GM04503 (cell line): Measurements from ENCODE around the gene CFAP45.

ENCODE experiments used
- DNase-seq: peaks from one replicate; pipeline ENCODE4 v3.0.0-alpha.2; 2012; ENCODE audit warnings: low read depth

Gene CFAP45, protein sequence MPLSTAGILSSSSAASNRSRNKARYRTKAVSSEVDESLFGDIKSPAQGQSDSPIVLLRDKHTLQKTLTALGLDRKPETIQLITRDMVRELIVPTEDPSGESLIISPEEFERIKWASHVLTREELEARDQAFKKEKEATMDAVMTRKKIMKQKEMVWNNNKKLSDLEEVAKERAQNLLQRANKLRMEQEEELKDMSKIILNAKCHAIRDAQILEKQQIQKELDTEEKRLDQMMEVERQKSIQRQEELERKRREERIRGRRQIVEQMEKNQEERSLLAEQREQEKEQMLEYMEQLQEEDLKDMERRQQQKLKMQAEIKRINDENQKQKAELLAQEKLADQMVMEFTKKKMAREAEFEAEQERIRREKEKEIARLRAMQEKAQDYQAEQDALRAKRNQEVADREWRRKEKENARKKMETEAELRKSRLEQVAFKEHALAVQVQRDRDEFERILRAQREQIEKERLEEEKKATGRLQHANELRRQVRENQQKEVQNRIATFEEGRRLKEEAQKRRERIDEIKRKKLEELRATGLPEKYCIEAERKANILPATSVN

DNA sequence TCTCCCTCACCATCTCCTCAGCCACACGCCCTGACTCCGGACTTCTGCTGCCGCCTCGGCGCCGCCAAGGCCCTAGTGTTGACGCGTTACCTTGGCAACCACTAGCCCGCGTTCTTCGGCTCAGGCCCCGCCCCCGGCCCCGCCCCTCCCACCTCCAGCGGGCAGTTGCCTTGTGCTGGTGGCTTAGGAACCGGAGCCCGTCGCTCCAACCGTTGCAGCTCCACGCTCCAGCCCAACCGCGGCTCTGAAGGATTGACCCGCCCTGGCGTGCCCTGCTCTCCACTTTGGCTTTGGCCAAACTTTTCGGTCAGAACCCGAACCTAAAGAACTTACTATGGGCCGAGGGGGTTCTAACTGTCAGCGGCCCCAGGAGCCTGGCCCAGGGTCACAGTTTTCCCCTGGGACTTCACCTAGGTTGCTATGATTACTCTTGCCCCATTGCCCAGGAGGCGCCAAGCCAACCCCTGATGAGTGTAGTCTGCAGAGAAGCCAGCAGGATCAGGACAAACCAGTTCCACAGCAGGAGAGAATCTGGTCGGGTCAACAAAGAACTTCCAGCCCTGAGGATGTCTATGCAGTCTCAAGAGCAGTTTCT is at the start of gene CFAP45:
CFAP45 (minus strand) TSS at position 80 of the 595 bp plus-strand sequence; CDS start at position 13, 67 bp downstream.
- no peak for DNase-seq

DNA sequence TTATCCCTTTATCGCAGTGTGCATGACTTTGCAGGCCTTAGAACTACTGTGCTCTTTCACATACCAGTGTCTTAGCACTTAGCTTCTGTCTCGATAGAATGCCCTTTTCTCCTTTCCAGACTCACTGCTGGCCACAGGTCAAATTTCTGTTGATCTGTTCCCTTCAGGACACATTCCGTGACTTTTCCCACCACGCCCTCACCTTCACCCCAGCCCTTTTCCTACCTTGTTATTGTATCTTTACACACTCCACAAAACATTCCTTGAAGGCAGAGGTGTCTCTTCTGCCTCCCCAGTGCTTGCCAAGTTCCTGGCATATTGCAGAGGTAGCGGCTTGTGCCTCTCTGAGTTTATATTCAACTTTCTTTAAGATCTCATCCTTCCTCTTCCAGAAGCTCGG is 49.2 kb upstream of the CFAP45 start:
- no peak for DNase-seq

DNA sequence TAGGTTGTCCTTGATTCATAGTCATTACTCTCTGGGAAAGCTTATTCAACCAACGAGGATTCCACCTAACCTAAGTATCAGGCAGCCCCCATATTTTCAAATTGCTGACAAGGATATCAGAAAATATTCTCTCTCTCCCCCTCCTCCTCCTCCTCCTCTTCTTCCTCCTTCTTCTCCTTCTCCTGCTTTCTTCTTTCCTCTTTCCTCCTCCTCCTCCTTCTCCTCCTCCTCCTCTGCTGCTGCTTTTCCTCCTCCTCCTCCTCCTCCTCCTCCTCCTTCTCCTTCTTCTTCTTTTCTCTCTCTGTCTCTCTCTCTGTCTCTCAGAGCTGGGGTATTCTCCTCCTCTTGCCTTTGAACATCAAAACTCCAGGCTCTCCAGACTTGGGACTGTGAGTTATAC is 48.0 kb upstream of the CFAP45 start:
- DNase-seq: no peak

DNA sequence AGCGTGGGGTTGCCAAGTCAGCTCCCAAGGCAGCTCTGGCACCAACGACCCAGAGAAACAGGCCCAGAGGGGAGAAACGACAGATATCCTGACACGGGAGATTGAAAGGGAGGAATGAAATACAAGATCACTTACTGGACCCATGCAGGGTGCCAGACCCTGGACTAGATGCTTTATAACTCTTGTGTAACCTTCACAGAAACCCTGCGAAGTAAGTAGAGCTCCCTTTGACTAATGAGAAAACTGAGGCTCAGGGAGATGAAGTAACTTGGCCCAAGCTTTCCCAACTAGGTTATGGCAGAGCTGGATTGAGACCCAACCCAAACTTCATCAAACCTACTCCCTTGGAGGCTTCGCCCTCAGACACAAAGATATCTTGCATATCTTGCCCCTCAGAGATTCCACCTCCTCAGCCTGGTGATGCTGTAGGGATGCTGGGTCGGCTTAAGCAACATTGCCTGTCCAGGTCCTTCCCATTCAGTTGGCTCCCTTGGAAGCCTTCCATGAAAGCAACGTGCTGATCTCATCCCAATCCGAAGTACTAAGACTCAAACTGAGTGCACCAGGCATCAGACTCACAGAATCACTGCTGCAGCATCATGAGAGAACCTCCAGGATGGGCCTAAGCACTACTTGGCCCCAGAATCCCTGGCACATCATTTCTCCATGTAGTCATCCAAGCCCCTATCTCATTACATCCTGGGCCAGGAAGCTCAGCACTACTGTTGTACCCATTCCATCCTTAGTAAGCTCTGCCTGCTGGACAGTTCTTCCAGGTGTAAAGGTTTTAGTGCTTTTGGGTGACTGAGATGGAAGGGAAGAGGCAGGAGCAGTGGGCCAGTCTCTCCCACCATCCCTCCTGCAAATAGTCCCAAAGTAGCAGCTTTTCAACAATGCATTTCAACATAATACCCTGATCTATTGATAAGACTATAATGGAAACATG is 46.5 kb upstream of the CFAP45 start:
- no peak for DNase-seq

DNA sequence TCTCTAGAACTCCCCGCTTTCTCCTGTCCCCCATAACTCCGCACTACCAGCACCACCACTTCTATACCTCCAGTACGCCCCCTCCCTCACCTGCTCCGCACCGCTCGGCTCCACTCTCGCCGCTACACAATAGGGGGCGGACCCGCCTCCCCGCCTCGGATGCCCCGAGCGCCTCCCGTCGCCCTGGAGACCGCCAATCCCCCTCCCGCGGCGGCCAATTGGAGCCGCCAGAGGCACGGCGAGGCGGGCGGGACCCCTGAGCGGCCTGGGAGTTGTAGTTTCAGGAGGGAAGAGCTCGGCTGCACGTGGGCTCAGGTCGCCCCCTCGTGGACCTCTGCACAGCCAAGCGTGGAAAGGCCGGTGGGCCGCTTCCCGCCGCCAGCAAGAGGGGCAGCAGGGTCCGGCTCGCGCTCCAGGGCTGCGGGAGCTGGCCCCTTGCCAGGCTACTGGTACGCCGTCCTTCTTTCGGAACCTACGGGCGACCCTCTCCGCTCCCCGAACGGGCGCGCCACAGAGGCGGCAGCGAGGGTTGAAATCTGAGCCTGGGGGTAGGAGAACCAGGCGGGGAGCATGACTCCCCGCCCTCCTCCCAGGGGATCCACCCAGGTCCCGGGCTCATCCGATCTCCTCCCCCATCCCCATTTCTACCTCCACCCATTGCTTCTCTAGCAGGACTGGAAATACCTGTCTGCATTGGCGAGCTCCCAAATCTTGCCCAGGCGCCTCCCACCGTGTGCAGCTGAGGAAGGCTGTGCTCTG is 45.7 kb upstream of the CFAP45 start, which contains the start of gene IGSF9:
IGSF9 (minus strand) TSS at position 131 of the 759 bp plus-strand sequence. CDS start 2,159 bp downstream, outside the sequence.
- no peak for DNase-seq

DNA sequence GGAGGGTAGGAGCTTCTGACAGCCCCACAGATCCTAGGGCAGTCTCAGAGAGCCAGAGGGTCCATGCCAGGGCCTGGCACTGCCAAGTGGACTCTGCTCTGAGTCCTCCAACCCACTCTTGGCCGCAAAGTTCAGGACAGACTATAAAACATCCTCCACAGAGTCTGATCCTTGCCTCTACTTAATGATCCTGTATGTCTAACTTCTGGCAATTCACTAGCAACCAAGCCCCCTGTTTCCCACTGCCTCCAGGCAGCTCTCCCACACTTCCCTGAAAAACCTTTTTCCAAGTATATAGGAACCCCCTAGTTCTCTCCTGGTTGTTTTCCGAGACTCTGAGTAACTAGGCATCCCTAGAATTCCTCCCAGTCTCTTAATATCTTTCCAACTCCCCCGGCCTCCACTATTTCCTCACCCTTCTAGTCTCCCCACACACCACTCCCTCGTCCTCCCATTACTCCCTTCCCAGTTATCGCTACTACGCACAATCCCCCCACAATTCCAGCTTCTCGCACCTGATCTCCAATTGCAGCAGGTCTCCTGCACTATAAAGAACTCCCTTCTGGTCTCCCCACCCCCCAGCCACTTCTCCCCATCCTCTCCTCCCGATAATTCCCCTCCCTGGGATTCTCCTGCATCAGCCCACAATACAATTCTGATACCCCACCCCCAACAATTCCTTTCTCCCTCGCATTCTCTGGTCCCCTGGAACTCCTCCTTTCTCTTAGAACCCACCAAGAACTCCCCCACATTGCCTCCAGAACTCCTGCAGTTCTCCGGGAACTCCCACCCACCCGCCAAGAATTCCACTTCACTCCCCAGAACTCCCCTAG is 44.9 kb upstream of the CFAP45 start:
- no peak for DNase-seq

DNA sequence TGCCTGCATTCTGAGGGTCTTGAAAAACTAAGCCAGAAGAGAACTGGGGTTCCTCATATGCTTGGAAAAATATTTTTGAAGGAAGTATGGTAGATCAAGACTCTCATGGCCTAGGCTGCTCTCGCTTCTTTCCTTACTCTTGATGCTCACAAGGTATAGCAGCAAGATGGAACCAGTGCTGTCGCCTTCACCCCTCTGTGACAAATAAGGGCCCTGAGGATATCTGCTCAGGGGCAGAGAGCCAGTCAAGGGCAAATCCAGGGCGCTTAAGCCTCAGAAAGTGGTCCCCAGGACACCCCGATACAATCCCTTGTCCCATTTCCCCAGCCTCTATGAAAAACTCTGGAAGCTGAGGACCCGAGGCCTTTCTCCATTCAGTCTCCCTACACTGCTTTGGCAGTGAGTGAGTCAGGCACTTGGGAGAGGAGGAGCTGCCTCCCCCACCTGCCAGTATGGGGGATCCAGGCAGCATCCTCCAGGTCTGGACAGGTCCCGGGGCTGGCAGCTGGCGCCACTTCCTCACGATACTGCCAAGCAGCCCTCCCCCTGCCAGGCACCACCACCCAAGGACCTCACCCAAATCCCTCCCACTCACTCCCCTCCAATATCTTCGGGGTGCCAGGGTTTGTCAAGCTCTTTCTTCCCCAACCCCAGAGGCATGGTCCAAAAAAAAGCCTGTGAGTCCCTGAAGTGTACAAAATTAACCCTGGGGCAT is 44.1 kb upstream of the CFAP45 start:
- no peak for DNase-seq

DNA sequence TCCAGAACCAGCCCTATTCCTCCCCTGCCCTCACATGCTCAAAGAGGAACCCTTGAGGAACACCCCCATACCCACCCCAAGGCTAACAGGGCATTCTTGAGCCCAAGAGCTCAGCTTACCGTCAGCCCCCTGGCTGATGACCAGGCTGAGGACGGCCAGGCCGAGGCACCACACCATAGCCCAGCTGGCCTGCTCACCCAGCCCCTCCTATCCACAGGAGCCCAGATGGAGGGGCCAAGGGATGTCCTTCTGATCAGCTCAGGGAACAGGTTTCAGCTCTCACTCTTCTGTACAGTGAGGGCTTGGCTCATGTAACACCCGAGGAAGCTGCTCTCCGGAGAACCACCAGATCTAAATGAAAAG is 43.3 kb upstream of the CFAP45 start:
- no peak for DNase-seq

DNA sequence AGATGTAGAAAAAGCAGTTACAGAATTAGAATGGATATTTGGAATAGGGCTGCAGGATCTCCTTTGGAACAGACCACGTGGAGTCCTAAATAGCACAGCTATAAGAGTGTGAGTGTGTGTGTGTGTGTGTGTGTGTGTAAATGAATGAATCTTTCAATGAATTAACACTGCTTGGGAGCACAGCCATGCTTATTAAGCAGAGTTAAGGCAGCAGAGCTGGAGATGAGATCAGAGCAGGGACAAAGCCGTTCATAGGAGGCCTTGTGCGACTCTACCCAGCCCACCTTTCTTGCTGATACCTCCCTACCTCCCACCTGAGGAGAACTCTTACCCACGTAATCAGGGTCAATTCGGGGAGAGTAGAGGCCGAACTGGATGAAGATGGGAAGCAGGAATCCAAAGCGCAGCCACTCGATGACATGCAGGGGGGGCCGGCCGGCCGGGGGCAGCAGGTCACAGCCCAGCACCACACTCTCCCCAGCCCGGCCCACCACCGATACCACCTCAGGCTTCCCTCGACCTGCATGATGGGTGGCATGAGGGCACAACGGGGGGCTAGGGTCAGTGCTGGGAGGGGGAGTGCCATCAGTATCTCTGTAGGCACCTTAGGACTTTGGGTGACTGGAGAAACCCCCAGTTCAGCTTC is 42.8 kb upstream of the CFAP45 start:
- DNase-seq: no peak

DNA sequence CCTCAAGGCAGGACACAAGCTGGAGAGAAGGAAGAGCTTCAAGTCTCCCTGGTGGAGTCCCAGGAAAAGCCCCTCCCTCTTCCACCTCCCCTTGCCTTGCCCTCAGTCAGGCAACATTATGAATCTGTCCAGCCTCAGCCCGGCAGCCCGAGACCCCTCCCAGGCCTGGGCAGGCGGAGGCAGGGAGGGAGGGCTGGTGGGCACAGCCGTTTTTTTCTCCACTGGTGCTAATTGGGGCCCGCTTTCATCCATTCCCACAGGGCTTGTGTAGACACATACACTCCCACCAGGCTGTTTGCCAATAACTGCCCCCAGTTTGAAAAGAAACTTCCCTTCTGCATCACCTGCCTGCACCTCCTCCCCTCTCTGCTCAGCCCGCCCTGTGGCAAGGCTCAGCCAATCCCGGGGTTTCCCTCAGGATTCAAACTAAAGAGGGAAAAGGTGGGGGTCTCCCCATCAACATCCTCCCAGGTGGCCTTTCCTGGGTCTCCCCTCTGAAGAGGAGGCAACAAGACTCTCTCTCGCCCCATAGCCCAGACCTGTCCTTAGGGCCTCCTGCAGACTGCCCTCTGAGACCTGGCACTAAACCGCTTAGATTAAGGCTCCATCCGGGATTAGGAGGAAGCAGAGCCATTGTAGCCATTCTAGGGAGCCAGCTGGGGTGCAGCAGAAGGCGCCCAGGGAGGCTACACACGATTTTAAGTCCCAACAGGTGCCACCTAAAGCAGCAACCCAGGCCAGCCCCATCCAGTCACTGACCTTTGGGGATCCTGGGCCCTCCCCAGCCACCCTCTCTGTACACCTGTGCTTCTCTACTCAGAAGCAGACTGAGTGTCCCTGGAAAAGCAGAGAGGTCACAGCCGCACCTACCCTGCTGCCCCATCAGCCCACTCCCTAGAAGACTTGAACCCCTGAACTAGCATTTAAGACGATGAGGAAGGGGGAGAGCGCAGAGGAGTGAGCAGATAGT is 41.9 kb upstream of the CFAP45 start:
- DNase-seq: no peak

DNA sequence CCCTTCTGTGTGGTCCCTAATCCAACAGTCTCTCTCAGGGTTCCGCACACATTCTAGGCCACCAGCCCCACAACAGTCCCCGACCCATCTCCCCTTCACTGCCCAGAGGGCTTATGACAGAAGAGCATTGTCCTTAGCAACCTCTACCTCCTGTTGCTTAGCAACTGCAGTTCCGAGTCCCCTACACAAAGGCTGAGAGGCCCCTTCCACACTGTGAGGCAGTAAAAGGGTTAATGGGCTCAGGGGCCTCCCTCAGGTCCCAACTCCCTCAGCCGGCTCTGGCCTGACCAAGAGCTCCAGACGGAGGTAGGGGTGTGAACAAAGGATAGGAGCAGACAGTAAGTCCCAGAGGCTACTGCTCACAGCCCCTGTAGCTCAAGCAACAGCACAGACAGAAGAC is 41.2 kb upstream of the CFAP45 start:
- no peak for DNase-seq

DNA sequence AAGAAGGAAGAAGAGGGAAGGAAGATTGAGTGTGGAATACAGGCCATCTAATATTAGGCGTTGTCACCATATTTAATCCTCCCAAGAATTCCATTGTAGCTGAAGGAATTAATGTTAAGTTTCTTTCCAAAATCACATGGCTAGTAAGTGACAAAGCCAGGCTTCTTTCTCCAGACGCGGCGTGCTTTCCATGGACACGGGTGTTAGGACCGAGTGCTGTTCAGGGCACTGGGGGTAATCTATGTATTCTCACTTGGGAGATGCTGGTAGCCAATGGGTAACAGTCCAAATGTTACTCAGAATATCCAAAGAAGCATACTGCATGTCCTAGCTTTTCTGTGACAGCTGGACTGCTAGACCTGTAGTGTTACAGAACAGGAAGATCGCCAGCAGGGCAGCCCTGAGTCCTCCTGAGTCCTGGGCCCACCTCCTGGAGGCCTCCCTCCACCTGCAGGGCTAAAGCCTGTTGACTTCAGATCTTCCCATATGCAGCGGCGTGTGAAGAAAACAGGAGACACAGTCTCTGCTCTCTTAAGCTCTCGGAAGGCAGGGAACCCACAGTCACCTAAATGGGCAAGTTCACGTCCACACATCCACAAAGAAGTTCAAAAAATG is 40.1 kb upstream of the CFAP45 start:
- no peak for DNase-seq

DNA sequence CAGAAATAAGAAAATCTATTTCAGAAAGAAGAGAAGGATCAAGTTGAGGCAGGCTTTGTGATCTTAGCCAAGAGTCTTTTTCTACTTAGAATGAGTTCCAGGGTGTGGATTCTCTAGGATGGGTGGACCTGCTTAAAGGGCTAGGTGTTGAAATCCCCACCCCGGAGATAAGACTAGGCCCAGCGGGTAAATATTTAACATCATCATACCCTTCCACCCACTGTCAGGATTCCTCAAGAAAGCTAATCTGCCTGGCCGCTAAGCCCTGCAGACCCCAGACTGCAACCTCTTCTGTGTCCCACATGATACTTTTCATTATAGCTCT is 39.7 kb upstream of the CFAP45 start:
- DNase-seq: no peak

DNA sequence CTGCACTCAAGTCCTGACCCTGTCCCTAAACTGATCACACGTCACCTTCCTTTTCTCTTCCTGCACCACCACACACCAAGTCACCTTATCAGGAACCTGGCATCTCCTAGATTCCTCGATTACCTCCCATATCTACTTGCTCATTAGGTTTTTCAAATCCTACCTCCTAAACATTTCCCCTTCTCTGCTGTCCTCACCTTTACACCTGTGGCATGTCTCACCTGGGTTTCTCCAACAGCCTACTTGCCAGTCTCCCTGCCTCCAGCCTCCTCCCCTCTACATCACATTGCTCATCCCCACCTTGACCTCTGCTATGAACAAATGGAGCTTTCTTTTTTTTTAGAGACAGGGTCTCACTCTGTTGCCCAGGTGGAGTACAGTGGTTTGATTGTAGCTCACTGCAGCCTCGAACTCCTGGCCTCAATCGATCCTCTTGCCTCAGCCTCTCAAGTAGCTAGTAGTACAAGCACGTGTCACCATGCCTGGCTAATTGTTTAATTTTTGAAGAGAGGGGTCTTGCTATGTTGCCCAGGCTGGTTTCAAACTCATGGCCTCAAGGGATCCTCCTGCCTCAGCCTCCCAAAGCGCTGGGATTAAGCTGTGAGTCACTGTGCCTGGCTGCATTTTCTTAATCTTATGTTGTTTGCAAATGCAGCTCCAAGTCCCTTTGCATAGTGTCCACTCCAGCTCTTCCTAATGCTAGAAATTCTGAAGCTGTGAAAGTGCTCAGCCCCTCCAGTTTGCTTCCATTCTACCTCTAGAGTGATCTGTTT is 39.1 kb upstream of the CFAP45 start:
- no peak for DNase-seq

DNA sequence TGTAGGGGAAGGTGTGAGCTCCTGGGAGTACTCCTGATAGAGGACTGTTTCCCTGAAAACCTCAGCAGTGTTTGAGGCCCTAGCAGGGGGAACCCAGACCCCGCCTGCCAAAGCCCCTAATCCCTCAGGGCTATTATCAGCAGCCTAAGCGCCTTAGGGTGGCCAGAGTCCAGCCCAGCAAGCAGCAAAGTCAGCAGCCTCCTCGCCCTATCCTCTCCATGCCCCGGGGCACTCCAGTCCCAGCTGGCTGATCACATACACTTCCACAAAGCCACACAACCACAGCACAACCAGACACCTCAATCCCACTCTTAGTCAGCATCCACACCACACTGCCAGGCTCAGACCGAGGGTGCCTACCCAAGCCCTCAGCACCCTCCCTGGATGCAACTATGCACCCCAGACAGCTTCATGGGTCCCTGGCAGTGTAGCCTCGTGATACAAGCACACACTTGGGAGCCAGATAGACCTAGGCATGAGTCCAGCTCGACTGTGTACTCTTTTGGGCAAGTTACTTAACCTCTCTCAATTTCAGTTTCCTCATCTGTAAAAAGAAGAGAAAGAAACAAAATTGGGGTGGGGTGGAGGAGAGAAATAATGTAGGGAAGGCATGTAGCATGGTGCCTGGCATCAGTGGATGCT is 38.4 kb upstream of the CFAP45 start:
- no peak for DNase-seq

DNA sequence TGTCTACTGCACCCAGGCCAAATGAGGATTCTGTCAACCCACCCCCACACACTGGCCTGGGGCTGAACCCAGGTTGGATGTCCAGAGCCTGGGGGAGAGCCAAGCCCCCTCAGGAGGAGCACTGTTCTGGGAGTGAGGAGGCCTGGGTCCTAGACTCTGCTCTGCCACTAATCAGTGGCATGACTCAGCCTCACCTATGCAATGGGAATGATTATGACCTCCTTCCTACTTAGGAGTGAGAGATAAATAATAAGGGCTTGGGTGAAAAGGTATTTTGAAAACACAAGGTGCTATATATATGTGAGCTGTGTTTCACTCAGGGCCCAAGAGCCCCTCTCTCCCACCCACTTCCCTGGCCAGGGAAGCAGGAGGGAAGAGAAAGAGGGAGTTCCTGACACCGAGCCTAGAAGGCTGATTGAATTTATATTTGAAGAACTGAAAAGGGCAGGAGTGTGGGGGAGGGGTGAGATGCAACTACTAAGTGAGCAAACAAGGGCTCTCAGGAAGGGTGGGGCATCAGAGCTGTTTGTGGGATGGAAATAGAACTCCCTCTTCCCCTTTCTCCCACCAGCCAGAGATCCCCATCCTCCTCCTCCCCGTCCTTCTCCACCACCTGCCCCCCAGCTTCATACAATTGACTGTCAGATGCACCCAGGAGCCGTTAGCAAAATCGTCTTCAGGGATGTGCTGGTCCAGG is 37.2 kb upstream of the CFAP45 start:
- DNase-seq: no peak
